Measurements from ENCODE around the gene TTC28.

GRCh38 chr22:28217277-28217676 lies 462.4 kb downstream of the TTC28 start:
- no peak for TF ChIP-seq POLR2AphosphoS5 (IDR thresholded peaks at IDR 0.05)
- TF ChIP-seq CTCF (IDR thresholded peaks at IDR 0.05), result no peak
- TF ChIP-seq POLR2A (IDR thresholded peaks at IDR 0.05), result no peak
- TF ChIP-seq EP300 (IDR thresholded peaks at IDR 0.05), result no peak

Data from sigmoid colon (tissue), 4 donors.